NCI-H2081 (cell line): ENCODE measurements around the gene APBB1.
A peak's percentile ranks its signal among the peaks of the same experiment; 100 is the strongest.

Source experiments
- DNase-seq, 2 experiments: peaks; one replicate each; lab custom pipeline; 2025; lab: John Stamatoyannopoulos, UW

Gene APBB1

GRCh38 chr11:6391537-6392134, 27.3 kb downstream of the APBB1 start:
- DNase-seq: peak; percentile 46 to 77

GRCh38 chr11:6390718-6391469, 28.0 kb downstream of the APBB1 start:
- peak in 1 of 2 experiments; percentile 13 for DNase-seq

- DNase-seq: peak; percentile 89 to 90
Observed at GRCh38 chr11:6389905-6390717, 28.8 kb downstream of the APBB1 start, which contains the start of gene SMPD1. Gene SMPD1, plus strand, starts transcription at chr11:6390474. Its CDS starts 125 bp downstream, at chr11:6390599.

- DNase-seq: no peak
Observed at GRCh38 chr11:6388748-6389147, 30.1 kb downstream of the APBB1 start.

GRCh38 chr11:6387811-6388599, 30.9 kb downstream of the APBB1 start:
- DNase-seq: no peak

- DNase-seq: no peak
Observed at GRCh38 chr11:6385046-6385777, 33.7 kb downstream of the APBB1 start.

- DNase-seq: no peak
Observed at GRCh38 chr11:6378640-6378989, 40.3 kb downstream of the APBB1 start.

GRCh38 chr11:6377902-6378639, 40.8 kb downstream of the APBB1 start:
- DNase-seq: no peak

GRCh38 chr11:6371825-6372224, 47.1 kb downstream of the APBB1 start:
- DNase-seq: no peak

- DNase-seq: no peak
Observed at GRCh38 chr11:6365659-6366058, 53.2 kb downstream of the APBB1 start.

GRCh38 chr11:6362873-6363678, 55.8 kb downstream of the APBB1 start:
- DNase-seq: peak; percentile 68 to 74

GRCh38 chr11:6362185-6362872, 56.6 kb downstream of the APBB1 start:
- no peak for DNase-seq

- DNase-seq: no peak
Observed at GRCh38 chr11:6360183-6360582, 58.7 kb downstream of the APBB1 start.

GRCh38 chr11:6357222-6357621, 61.7 kb downstream of the APBB1 start:
- DNase-seq: no peak

GRCh38 chr11:6356503-6357055, 62.3 kb downstream of the APBB1 start:
- no peak for DNase-seq

- DNase-seq: no peak
Observed at GRCh38 chr11:6354651-6355485, 64.0 kb downstream of the APBB1 start.

- peak; percentile 70 to 90 for DNase-seq
Observed at GRCh38 chr11:6353367-6353987, 65.4 kb downstream of the APBB1 start.
